HAP-1 (cell line): ENCODE measurements around the gene INO80C.
A peak's percentile ranks its signal among the peaks of the same experiment; 100 is the strongest.

ENCODE experiments used
- DNase-seq, 2 experiments: peaks; one replicate each; pipeline ENCODE4 v3.0.0-alpha.2; 2016 to 2020; ENCODE audit warnings: low spot score in 2 of 2
- H3K27me3 ChIP-seq: fragments of 250-450 bp; sonication (Bioruptor Pico); 2 replicates; pipeline ENCODE4 v1.5.1; 2020; ENCODE audit warnings: low read depth, mild to moderate bottlenecking, moderate library complexity
- H3K36me3 ChIP-seq: fragments of 250-450 bp; sonication (Bioruptor Pico); replicated peaks from 2 replicates; pipeline ENCODE4 v1.5.1; 2020; ENCODE audit warnings: mild to moderate bottlenecking
- H3K4me1 ChIP-seq: fragments of 250-450 bp; sonication (Bioruptor Pico); 2 replicates; pipeline ENCODE4 v1.5.1; 2020; ENCODE audit warnings: mild to moderate bottlenecking
- H3K4me3 ChIP-seq: fragments of 250-450 bp; sonication (Bioruptor Pico); 2 replicates; pipeline ENCODE4 v1.5.1; 2020; ENCODE audit warnings: mild to moderate bottlenecking, moderate library complexity
- H3K9me3 ChIP-seq: fragments of 250-450 bp; sonication (Bioruptor Pico); 2 replicates; pipeline ENCODE4 v1.5.1; 2020; ENCODE audit warnings: mild to moderate bottlenecking, moderate library complexity
- in situ Hi-C: fragments of 300-500 bp; cut with MboI; formaldehyde crosslinking; loops from 3 replicates; pipeline ENCODE4 v1.14.3; 2020; ENCODE audit warnings: low sequenced_read_pairs, inconsistent platforms, mixed read lengths

Gene INO80C

GRCh38 chr18:35507623-35508022 lies 9.9 kb upstream of the INO80C start:
- Histone ChIP-seq H3K4me3 (no peak overlapping the region), H3K4me1 (no peaks in the 10 kb centered on the region), H3K27me3 (peaks cover 3% of the 10 kb centered on the region; the same call in 1 of the 2 replicates), H3K36me3 (no peaks in the 10 kb centered on the region), H3K9me3 (no peaks in the 10 kb centered on the region)
- DNase-seq = no peak
- in situ Hi-C loops = no loop called here

GRCh38 chr18:35507192-35507591 lies 9.4 kb upstream of the INO80C start:
- in situ Hi-C loops = no loop called here
- H3K27me3 ChIP-seq = peaks cover 3% of the 10 kb centered on the region; the same call in 1 of the 2 replicates
- DNase-seq = no peak
- no peaks in the 10 kb centered on the region for H3K9me3 ChIP-seq
- no peaks in the 10 kb centered on the region for H3K36me3 ChIP-seq
- H3K4me3 ChIP-seq = no peak overlapping the region
- no peaks in the 10 kb centered on the region for H3K4me1 ChIP-seq

GRCh38 chr18:35506024-35506712 lies 8.4 kb upstream of the INO80C start:
- Histone ChIP-seq H3K27me3 (peaks cover 3% of the 10 kb centered on the region; the same call in 1 of the 2 replicates), H3K36me3 (no peaks in the 10 kb centered on the region), H3K4me1 (no peaks in the 10 kb centered on the region), H3K4me3 (no peak overlapping the region), H3K9me3 (no peaks in the 10 kb centered on the region)
- in situ Hi-C loops = no loop called here
- DNase-seq = no peak

GRCh38 chr18:35504996-35505395 lies 7.2 kb upstream of the INO80C start:
- H3K9me3 ChIP-seq = no peaks in the 10 kb centered on the region
- H3K27me3 ChIP-seq = peaks cover 3% of the 10 kb centered on the region; the same call in 1 of the 2 replicates
- in situ Hi-C loops = no loop called here
- no peaks in the 10 kb centered on the region for H3K4me1 ChIP-seq
- no peak for DNase-seq
- H3K36me3 ChIP-seq = no peaks in the 10 kb centered on the region
- no peak overlapping the region for H3K4me3 ChIP-seq

- H3K27me3 ChIP-seq = peaks cover 3% of the 10 kb centered on the region; the same call in 1 of the 2 replicates
- no peak overlapping the region for H3K4me3 ChIP-seq
- in situ Hi-C loops = no loop called here
- no peak for DNase-seq
- H3K9me3 ChIP-seq = no peaks in the 10 kb centered on the region
- H3K4me1 ChIP-seq = peaks cover 7% of the 10 kb centered on the region
- H3K36me3 ChIP-seq = no peaks in the 10 kb centered on the region
Observed at GRCh38 chr18:35502052-35502451, 4.3 kb upstream of the INO80C start.

GRCh38 chr18:35501369-35501768 lies 3.6 kb upstream of the INO80C start:
- DNase-seq = no peak
- in situ Hi-C loops = no loop called here
- peaks cover 1% of the 10 kb centered on the region; the same call in 1 of the 2 replicates for H3K27me3 ChIP-seq
- no peak overlapping the region for H3K4me3 ChIP-seq
- peaks cover 14% of the 10 kb centered on the region for H3K4me1 ChIP-seq
- no peaks in the 10 kb centered on the region for H3K9me3 ChIP-seq
- no peaks in the 10 kb centered on the region for H3K36me3 ChIP-seq

- Histone ChIP-seq H3K36me3 (no peaks in the 10 kb centered on the region), H3K9me3 (no peaks in the 10 kb centered on the region), H3K4me3 (no peak overlapping the region), H3K27me3 (no peaks in the 10 kb centered on the region), H3K4me1 (peaks cover 26% of the 10 kb centered on the region)
- in situ Hi-C loops = no loop called here
- DNase-seq = no peak
Observed at GRCh38 chr18:35500113-35500512, 2.4 kb upstream of the INO80C start.

GRCh38 chr18:35497027-35497369 lies 762 bp downstream of the INO80C start:
- Histone ChIP-seq H3K4me1 (peaks cover 55% of the 10 kb centered on the region), H3K9me3 (no peaks in the 10 kb centered on the region), H3K4me3 (peak overlapping the region; percentile 67), H3K27me3 (no peaks in the 10 kb centered on the region), H3K36me3 (no peaks in the 10 kb centered on the region)
- DNase-seq = peak in 1 of 2 experiments; percentile 10
- in situ Hi-C loops = no loop called here

- DNase-seq = no peak
- Histone ChIP-seq H3K36me3 (no peaks in the 10 kb centered on the region), H3K9me3 (no peaks in the 10 kb centered on the region), H3K27me3 (no peaks in the 10 kb centered on the region), H3K4me3 (no peak overlapping the region), H3K4me1 (peaks cover 62% of the 10 kb centered on the region)
- in situ Hi-C loops = no loop called here
Observed at GRCh38 chr18:35495536-35496314, 2.0 kb downstream of the INO80C start.

- Histone ChIP-seq H3K27me3 (no peaks in the 10 kb centered on the region), H3K9me3 (no peaks in the 10 kb centered on the region), H3K36me3 (no peaks in the 10 kb centered on the region), H3K4me3 (no peak overlapping the region), H3K4me1 (peaks cover 64% of the 10 kb centered on the region)
- in situ Hi-C loops = no loop called here
- peak in 1 of 2 experiments; percentile 15 for DNase-seq
Observed at GRCh38 chr18:35494251-35495220, 3.2 kb downstream of the INO80C start.

- DNase-seq = peak in 1 of 2 experiments; percentile 14
- Histone ChIP-seq H3K36me3 (no peaks in the 10 kb centered on the region), H3K4me1 (peaks cover 78% of the 10 kb centered on the region), H3K27me3 (no peaks in the 10 kb centered on the region), H3K4me3 (no peak overlapping the region), H3K9me3 (no peaks in the 10 kb centered on the region)
- in situ Hi-C loops = no loop called here
Observed at GRCh38 chr18:35491700-35492077, 6.1 kb downstream of the INO80C start.

GRCh38 chr18:35490894-35491699 lies 6.7 kb downstream of the INO80C start:
- H3K36me3 ChIP-seq = no peaks in the 10 kb centered on the region
- no peaks in the 10 kb centered on the region for H3K9me3 ChIP-seq
- in situ Hi-C loops = no loop called here
- H3K27me3 ChIP-seq = no peaks in the 10 kb centered on the region
- no peak overlapping the region for H3K4me3 ChIP-seq
- no peak for DNase-seq
- peaks cover 75% of the 10 kb centered on the region for H3K4me1 ChIP-seq

GRCh38 chr18:35489913-35490490 lies 7.8 kb downstream of the INO80C start:
- H3K4me1 ChIP-seq = peaks cover 71% of the 10 kb centered on the region
- H3K27me3 ChIP-seq = no peaks in the 10 kb centered on the region
- H3K4me3 ChIP-seq = no peak overlapping the region
- in situ Hi-C loops = no loop called here
- H3K36me3 ChIP-seq = no peaks in the 10 kb centered on the region
- no peaks in the 10 kb centered on the region for H3K9me3 ChIP-seq
- no peak for DNase-seq
